Right lobe of liver (tissue), 4 donors: Measurements from ENCODE around the gene NTM.

Source experiments
- CTCF ChIP-seq, 4 donors: fragments of 200-600 bp in 3 of 4; fragments of 450-650 bp in 1 of 4; IDR thresholded peaks; one replicate each; pipeline versions ENCODE4 v1.5.1 to v1.8.0; 2016 to 2022; ENCODE audit warnings: antibody characterized with exemption in 4 of 4, mild to moderate bottlenecking in 2 of 4
- POLR2A ChIP-seq: fragments of 450-650 bp; IDR thresholded peaks from one replicate; pipeline ENCODE4 v1.6.1; 2017; ENCODE audit warnings: antibody characterized with exemption, mild to moderate bottlenecking
- donor health status: DM: no; HTN: no; CAD: no.
- donor health status: DM: no; HTN: no; CAD: no.
- donor health status: DM: no; HTN: yes; CAD: no.

DNA sequence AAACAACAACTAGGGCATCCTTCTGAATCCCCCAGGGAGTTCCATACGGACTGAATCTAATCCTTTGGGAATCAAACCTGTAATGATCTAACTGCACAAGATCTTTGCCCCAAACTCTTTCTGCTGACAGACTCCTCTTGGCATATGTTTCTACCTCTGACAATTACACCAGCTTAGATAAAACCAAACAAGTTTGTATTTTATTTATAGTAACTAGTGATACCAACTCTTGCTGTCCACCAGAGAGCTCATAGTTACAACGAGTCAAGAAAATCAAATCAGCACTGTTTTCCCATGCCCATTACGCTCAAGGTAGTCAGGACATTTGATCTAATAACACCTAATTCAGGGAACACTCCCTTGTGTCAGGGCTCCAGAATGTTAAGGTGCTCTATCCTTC lies 972.0 kb downstream of the NTM start:
- no peak for TF ChIP-seq CTCF (IDR thresholded peaks at IDR 0.05)
- TF ChIP-seq POLR2A: no peak
